ENCODE results near the gene IL2RA. TPM values are rescaled to one million over a fixed set of nuclear protein-coding genes. Genes with fewer than 3 reads are reported as not detected.

Gene IL2RA
- total and polyA plus RNA-seq, 2 donors from 2014 or later: 0.54 to 11.9 TPM

DNA sequence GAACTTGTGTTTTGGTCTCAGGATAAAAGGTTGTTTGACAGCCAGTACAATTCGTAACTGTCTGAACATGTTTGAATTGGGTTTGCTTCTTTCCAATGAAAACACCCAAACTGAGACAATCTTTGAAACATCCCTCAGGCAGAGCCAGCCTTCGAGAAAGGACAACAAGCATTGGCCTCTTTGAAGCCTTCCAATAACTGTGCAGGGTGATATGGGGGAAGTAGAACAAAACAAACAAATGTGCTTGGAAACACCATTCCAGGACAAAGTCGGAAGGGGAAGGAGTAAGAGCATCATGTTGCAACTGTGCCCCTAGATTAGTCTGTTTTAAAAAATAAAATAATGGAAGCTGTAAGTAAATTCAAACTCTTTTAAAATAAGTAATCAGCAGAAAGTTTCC lies 39.5 kb downstream of the IL2RA start:
- Histone ChIP-seq H3K4me1 (ENCODE audit: control insufficient read depth in 2 of 3, insufficient read depth in 2 of 3, low read depth in 1 of 3, low read length in 3 of 3) (no peaks in the 10 kb centered on the region), H3K9ac (ENCODE audit: low read length in 3 of 3) (no peak overlapping the region), H3K9me3 (ENCODE audit: control insufficient read depth in 2 of 3, insufficient read depth in 1 of 3, low read length in 3 of 3) (no peaks in the 10 kb centered on the region), H3K27me3 (ENCODE audit: control insufficient read depth, insufficient read depth, low read length) (no peaks in the 10 kb centered on the region), H3K36me3 (ENCODE audit: control insufficient read depth in 2 of 3, insufficient read depth in 3 of 3, low read length in 3 of 3) (no peaks in the 10 kb centered on the region), H3K27ac (ENCODE audit: low read depth in 2 of 2, low read length in 2 of 2) (no peak overlapping the region), H3K4me3 (ENCODE audit: low read length in 3 of 3) (no peak overlapping the region)
- DNase-seq (no peak), FAIRE-seq (no peak)
- TF ChIP-seq CTCF (IDR thresholded peaks at IDR 0.05; ENCODE audit: borderline replicate concordance, extremely low read depth, insufficient read depth): no peak
- intact Hi-C loops (cut with DNase I): no loop called here

GRCh38 chr10:6020826-6021225 lies 41.3 kb downstream of the IL2RA start:
- Histone ChIP-seq H3K27me3 (ENCODE audit: control insufficient read depth, insufficient read depth, low read length) (no peaks in the 10 kb centered on the region), H3K4me1 (ENCODE audit: control insufficient read depth in 2 of 3, insufficient read depth in 2 of 3, low read depth in 1 of 3, low read length in 3 of 3) (no peaks in the 10 kb centered on the region), H3K9me3 (ENCODE audit: control insufficient read depth in 2 of 3, insufficient read depth in 1 of 3, low read length in 3 of 3) (no peaks in the 10 kb centered on the region), H3K9ac (ENCODE audit: low read length in 3 of 3) (no peak overlapping the region), H3K36me3 (ENCODE audit: control insufficient read depth in 2 of 3, insufficient read depth in 3 of 3, low read length in 3 of 3) (no peaks in the 10 kb centered on the region), H3K4me3 (ENCODE audit: low read length in 3 of 3) (no peak overlapping the region), H3K27ac (ENCODE audit: low read depth in 2 of 2, low read length in 2 of 2) (no peak overlapping the region)
- TF ChIP-seq CTCF (IDR thresholded peaks at IDR 0.05; ENCODE audit: borderline replicate concordance, extremely low read depth, insufficient read depth): no peak
- intact Hi-C loops (cut with DNase I): no loop called here
- DNase-seq: no peak
- FAIRE-seq: no peak

GRCh38 chr10:6019796-6020195 lies 42.4 kb downstream of the IL2RA start:
- Histone ChIP-seq H3K4me3 (ENCODE audit: low read length in 3 of 3) (no peak overlapping the region), H3K27ac (ENCODE audit: low read depth in 2 of 2, low read length in 2 of 2) (no peak overlapping the region), H3K27me3 (ENCODE audit: control insufficient read depth, insufficient read depth, low read length) (no peaks in the 10 kb centered on the region), H3K9me3 (ENCODE audit: control insufficient read depth in 2 of 3, insufficient read depth in 1 of 3, low read length in 3 of 3) (no peaks in the 10 kb centered on the region), H3K36me3 (ENCODE audit: control insufficient read depth in 2 of 3, insufficient read depth in 3 of 3, low read length in 3 of 3) (no peaks in the 10 kb centered on the region), H3K9ac (ENCODE audit: low read length in 3 of 3) (no peak overlapping the region), H3K4me1 (ENCODE audit: control insufficient read depth in 2 of 3, insufficient read depth in 2 of 3, low read depth in 1 of 3, low read length in 3 of 3) (no peaks in the 10 kb centered on the region)
- no peak for DNase-seq
- FAIRE-seq: no peak
- no peak for TF ChIP-seq CTCF (IDR thresholded peaks at IDR 0.05; ENCODE audit: borderline replicate concordance, extremely low read depth, insufficient read depth)
- intact Hi-C loops (cut with DNase I): no loop called here

Measured in kidney (tissue), 14 donors.